AG04450 (cell line): ENCODE data around the gene RCCD1. TPM values are rescaled to one million over a fixed set of nuclear protein-coding genes. Genes with fewer than 3 reads are reported as not detected.
"Not testable (repeated sequence)": the region's sequence is repeated elsewhere in the genome, so short reads cannot be mapped to it uniquely, and the experiment has no call there.

Source experiments
- CTCF ChIA-PET: fragments of 300-600, 350-600 bp; formaldehyde crosslinking; extraction: SDS; loops from one replicate; lab custom pipeline; 2022; ENCODE audit warnings: antibody characterized with exemption, inconsistent platforms; lab: Charles Lee
- POLR2A ChIA-PET: fragments of 350-600 bp; formaldehyde crosslinking; extraction: SDS; loops from one replicate; lab custom pipeline; 2021; ENCODE audit warnings: antibody characterized with exemption, inconsistent platforms; lab: Yijun Ruan, JAX
- DNase-seq: peaks from one replicate; pipeline ENCODE4 v3.0.0-alpha.2; 2011; ENCODE audit warnings: low read depth, low spot score
- H3K27ac ChIP-seq: one replicate; pipeline ENCODE4 v1.5.1; 2012; ENCODE audit warnings: low read depth, low read length, control low read depth
- H3K27me3 ChIP-seq: one replicate; pipeline ENCODE4 v1.6.0; 2012; ENCODE audit warnings: low read length; ENCODE audit not compliant: control insufficient read depth, insufficient read depth
- H3K4me3 ChIP-seq: 2 replicates; pipeline ENCODE4 v1.5.1; 2011; ENCODE audit warnings: mild to moderate bottlenecking, low read depth, low read length, control low read depth
- H3K9me3 ChIP-seq: 2 replicates; pipeline ENCODE4 v1.5.1; 2012; ENCODE audit warnings: low read length; ENCODE audit not compliant: control insufficient read depth, insufficient read depth
- CTCF ChIP-seq: IDR thresholded peaks from 2 replicates; pipeline ENCODE4 v1.5.1; 2011; ENCODE audit warnings: low read depth, low read length, control low read depth, inconsistent platforms
- polyA plus RNA-seq: library from polyadenylated mRNA; depleted of rRNA; stranded (reverse); fragments of >200 nt; gene quantifications from 2 replicates; pipeline ENCODE4 v1.2.3, GENCODE V29; 2011

The RCCD1 gene
- polyA plus RNA-seq, 1 experiment: 6.1 TPM

DNA sequence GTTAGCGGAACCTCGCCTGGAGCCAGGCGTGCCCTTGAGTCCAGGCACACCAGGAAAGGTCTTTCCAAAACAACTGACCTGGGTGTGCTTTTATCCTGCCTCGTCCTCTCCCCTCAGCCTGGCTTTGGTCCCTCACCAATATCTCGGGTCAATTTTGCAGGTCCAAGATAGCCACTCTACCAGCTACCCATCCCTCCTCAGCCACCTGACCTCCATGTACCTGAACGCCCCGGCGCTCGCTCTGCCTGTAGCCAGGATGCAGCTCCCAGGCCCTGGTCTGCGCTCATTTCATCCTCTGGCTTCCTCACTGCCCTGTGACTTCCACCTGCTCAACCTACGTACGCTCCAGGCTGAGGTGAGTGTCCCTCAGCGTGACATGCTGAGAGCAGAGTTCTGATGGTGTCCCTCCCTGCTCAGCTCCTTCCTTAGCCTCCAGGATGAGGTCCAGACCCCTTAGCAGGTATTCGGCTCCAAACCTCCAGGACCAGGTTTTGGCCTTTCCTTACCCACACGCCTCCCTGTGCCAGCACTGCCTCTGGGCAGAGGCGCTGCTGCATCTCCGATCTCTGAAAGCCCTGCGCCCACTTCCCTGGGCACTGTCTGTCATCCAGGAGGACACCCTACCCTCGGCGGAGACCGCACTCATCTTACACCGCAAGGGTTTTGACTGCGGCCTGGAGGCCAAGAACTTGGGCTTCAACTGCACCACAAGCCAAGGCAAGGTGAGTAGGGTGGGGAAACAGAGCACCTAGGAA lies 36.5 kb upstream of the RCCD1 start:
- Histone ChIP-seq H3K9me3 (no peaks in the 10 kb centered on the region), H3K27me3 (no peaks in the 10 kb centered on the region), H3K4me3 (no peak overlapping the region), H3K27ac (no peak overlapping the region)
- no peak for DNase-seq
- CTCF ChIA-PET: interaction anchor here (3.0 kb wide), 1 partner anchor 14 kb away, joined by 22 read pairs; the partner anchor contains the start of gene HDDC3
- POLR2A ChIA-PET: interaction anchor here (1.6 kb wide), 1 partner anchor 17 kb away, joined by 3 read pairs; the partner anchor contains the start of gene UNC45A
- no peak for TF ChIP-seq CTCF

- no peak overlapping the region for H3K27ac ChIP-seq
- no peaks in the 10 kb centered on the region for H3K27me3 ChIP-seq
- no peaks in the 10 kb centered on the region for H3K9me3 ChIP-seq
- POLR2A ChIA-PET: no interaction called here
- DNase-seq: no peak
- CTCF ChIA-PET: interaction anchor here (3.0 kb wide), 1 partner anchor 14 kb away, joined by 22 read pairs; the partner anchor contains the start of gene HDDC3
- TF ChIP-seq CTCF: no peak
- H3K4me3 ChIP-seq: no peak overlapping the region
These were observed 35.8 kb upstream of the RCCD1 start for GRCh38 chr15:90918835-90919234.

GRCh38 chr15:90921887-90922286 lies 32.8 kb upstream of the RCCD1 start:
- Histone ChIP-seq H3K27me3 (no peaks in the 10 kb centered on the region), H3K27ac (no peak overlapping the region), H3K4me3 (no peak overlapping the region), H3K9me3 (no peaks in the 10 kb centered on the region)
- POLR2A ChIA-PET: interaction anchor here (1.3 kb wide), 1 partner anchor 9 kb away, joined by 3 read pairs; no protein-coding TSS in a partner anchor
- TF ChIP-seq CTCF: no peak
- DNase-seq: no peak
- CTCF ChIA-PET: interaction anchor here (0.7 to 4.8 kb wide), 2 partner anchors 12 to 35 kb away, joined by 4 to 34 read pairs; partner anchors contain the start of genes HDDC3 and UNC45A

DNA sequence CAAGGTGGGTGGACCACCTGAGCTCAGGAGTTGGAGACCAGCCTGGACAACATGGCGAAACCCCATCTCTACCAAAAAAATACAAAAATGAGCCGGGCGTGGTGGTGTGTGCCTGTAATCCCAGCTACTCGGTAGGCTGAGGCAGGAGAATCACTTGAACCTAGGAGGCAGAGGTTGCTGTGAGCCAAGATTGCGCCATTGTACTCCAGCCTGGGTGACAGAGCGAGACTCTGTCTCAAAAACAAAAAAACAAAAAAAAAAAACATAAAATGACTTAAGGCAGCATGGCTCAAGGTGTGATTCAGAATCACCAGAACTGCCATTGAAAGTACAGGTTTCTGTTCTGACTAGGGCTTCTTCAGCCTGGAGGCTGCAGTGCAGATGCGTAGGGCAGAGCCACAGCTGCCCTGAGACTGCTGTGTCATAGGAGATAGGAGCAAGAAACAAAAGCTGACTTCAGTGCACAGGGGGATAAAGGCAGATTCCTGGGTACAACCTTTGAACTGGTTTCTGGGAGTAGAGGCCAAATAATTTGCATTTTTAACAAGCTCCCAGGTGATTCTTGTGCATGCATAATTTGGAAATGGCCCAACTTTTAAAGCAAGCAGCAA lies 31.9 kb upstream of the RCCD1 start:
- CTCF ChIA-PET: interaction anchor here (0.6 to 4.8 kb wide), 2 partner anchors 11 to 712 kb away, joined by 3 to 34 read pairs; partner anchors contain the start of genes HDDC3 and UNC45A
- POLR2A ChIA-PET: interaction anchor here (0.9 kb wide), 1 partner anchor 10 kb away, joined by 3 read pairs; the partner anchor contains the start of gene HDDC3
- not testable (repeated sequence) for H3K27ac ChIP-seq, DNase-seq, H3K27me3 ChIP-seq, H3K4me3 ChIP-seq, H3K9me3 ChIP-seq

DNA sequence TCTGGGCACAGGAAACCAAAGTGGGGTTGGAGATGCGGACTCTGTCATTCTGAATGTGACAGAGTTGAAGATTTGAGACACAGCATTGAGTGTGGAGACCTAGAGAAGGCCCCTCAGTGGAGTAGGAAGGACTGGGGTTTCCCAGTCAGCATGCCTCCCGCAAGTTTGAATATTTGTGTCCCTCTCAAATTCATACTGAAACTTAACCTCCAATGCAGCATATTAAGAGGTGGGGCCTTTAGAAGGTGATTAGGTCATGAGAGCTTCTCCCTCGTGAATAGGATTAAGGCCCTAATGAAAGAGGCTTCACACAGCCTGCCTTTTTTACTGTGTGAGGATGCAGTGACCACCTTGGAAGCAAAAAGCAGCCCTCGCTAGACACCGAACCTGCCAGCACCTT lies 30.3 kb upstream of the RCCD1 start:
- ChIA-PET CTCF (interaction anchor here (1.5 to 4.8 kb wide), 3 partner anchors 9 to 39 kb away, joined by 3 to 34 read pairs (median 11); partner anchors contain the start of genes HDDC3 and UNC45A), POLR2A (no interaction called here)
- Histone ChIP-seq H3K4me3 (no peak overlapping the region), H3K9me3 (no peaks in the 10 kb centered on the region), H3K27me3 (no peaks in the 10 kb centered on the region), H3K27ac (no peak overlapping the region)
- no peak for DNase-seq
- TF ChIP-seq CTCF: no peak

DNA sequence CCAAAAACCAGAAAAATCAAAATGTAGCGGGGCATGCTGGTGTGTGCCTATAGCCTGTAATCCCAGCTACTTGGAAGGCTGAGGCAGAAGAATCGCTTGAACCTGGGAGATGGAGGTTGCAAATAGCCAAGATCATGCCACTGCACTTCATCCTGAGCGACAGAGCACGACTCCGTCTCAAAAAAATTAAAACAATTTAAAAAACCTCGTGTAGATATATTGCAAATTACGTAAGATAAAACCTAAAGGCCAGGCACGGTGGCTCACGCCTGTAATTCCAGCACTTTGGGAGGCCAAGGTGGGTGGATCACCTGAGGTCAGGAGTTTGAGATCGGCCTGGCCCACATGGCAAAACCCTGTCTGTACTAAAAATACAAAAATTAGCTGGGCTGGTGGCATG lies 27.9 kb upstream of the RCCD1 start:
- DNase-seq, H3K9me3 ChIP-seq, POLR2A ChIA-PET, H3K27ac ChIP-seq, H3K4me3 ChIP-seq, H3K27me3 ChIP-seq: not testable (repeated sequence)
- CTCF ChIA-PET: interaction anchor here (0.7 to 2.5 kb wide), 3 partner anchors 7 to 112 kb away, joined by 5 to 17 read pairs (median 11); partner anchors contain the start of gene UNC45A

GRCh38 chr15:90928106-90928505 lies 26.6 kb upstream of the RCCD1 start:
- H3K4me3 ChIP-seq, DNase-seq, POLR2A ChIA-PET, H3K27me3 ChIP-seq, CTCF ChIA-PET, H3K27ac ChIP-seq, H3K9me3 ChIP-seq: not testable (repeated sequence)
